ENCODE measurements around the gene PXMP4. TPM values are rescaled to one million over a fixed set of nuclear protein-coding genes. Genes with fewer than 3 reads are reported as not detected.

Gene PXMP4
- total and polyA plus RNA-seq, 3 experiments from 2014 or later: 8.4 to 23.6 (median 9.1) TPM

DNA sequence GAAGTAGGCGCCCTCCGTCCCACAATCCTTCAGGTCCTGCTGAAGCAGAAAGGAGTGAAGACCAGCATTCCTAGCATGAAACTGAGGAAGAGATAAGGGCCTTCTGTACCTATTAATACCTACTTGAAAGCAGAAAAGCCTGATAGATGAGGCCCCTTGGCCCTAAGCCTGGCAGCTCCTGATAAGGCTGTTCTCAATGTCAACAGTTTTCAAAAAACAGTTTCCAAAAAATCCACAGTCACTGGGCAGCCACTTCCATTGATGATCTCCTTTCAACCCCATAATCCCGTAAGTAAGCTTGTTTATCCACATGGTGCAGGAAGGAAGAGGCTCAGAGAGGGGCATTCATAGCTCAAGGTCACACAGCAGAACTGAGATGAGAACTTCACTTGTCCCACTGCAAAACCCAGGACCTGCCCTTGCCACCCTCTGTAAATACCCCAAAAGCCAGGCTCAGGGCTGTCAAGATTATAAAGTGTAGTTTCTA lies 31.1 kb downstream of the PXMP4 start:
- Mint-ChIP-seq H3K4me1 (peaks cover 33 to 41% (median 37%) of the 10 kb centered on the region in 3 donors), H3K9me3 (no peaks in the 10 kb centered on the region), H3K4me3 (peak overlapping the region in 1 of 7 donors; percentile 34), H3K36me3 (no peaks in the 10 kb centered on the region), H3K27me3 (no peaks in the 10 kb centered on the region), H3K27ac (peak overlapping the region in 7 of 8 donors; percentile 30 to 92 (median 79))
- CTCF ChIA-PET: interaction anchor here (2.0 to 4.5 kb wide), 2 partner anchors 21 to 43 kb away, joined by 5 to 26 read pairs; partner anchors contain the start of genes ACTL10 and ZNF341
- no peak overlapping the region for H3K4me3 ChIP-seq (ENCODE audit: low read length)
- no peak for DNase-seq
- no peaks in the 10 kb centered on the region for H3K9me3 ChIP-seq (ENCODE audit: low read length)
- peak overlapping the region; percentile 22 for H3K27ac ChIP-seq (ENCODE audit: low read depth, low read length)
- H3K27me3 ChIP-seq (ENCODE audit: insufficient read depth, low read length, poor library complexity, severe bottlenecking): no peaks in the 10 kb centered on the region
- H3K4me1 ChIP-seq (ENCODE audit: insufficient read depth, low read length): peaks cover 37% of the 10 kb centered on the region
- POLR2A ChIA-PET: interaction anchor here (0.5 to 1.4 kb wide), 2 partner anchors 31 to 954 kb away, joined by 3 to 8 read pairs; partner anchors contain the start of gene PXMP4
- no peaks in the 10 kb centered on the region for H3K36me3 ChIP-seq (ENCODE audit: insufficient read depth, low read length)

DNA sequence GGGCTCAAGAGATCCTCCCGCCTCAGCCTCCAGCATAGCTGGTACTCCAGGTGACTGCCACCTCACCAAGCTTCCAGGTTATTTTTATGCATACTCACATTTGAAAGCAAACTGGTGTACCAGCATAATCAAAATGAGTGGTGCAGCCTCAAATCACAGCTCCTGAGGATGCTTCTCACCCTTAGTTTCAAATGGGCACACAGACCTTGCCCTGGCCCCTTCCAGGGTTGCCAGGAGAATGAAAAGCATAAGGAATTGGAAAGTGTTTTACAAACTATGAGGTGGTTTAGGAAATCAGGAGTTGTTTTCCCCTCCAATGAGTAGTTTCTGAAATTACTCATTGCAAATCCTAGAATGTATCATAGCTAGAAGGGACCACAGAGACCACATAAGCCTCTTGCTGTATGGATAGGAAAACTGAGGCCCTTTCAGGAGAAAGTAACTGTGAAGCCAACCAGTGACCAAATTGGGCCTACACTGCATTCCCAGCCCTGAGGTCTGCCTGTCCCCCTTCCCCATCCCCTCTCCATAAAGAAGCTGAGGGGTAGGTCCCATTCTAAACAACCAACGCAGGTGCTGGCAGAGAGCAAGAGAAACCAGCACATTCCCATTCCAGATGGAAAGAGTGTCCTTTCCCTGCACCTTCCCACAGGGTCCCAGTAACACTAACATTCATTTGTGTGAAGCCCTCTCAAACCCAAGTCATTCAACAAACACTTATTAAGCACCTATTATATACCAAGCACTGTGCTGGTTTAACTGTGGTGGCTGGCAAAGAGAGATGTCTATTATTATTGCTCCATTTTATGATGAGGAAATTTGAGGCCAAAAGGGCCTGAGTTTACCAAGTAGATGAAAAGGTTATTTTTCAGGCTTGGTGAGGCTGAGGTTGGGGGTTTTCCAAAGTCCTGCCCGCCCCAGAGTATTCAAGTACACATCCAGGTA lies 31.8 kb downstream of the PXMP4 start:
- Histone ChIP-seq H3K36me3 (ENCODE audit: insufficient read depth, low read length) (no peaks in the 10 kb centered on the region), H3K27me3 (ENCODE audit: insufficient read depth, low read length, poor library complexity, severe bottlenecking) (no peaks in the 10 kb centered on the region), H3K4me3 (ENCODE audit: low read length) (no peak overlapping the region), H3K27ac (ENCODE audit: low read depth, low read length) (peak overlapping the region; percentile 22), H3K9me3 (ENCODE audit: low read length) (no peaks in the 10 kb centered on the region), H3K4me1 (ENCODE audit: insufficient read depth, low read length) (peaks cover 37% of the 10 kb centered on the region)
- ChIA-PET CTCF (interaction anchor here (1.1 to 4.5 kb wide), 2 partner anchors 21 to 44 kb away, joined by 3 to 26 read pairs; partner anchors contain the start of genes ACTL10 and ZNF341), POLR2A (interaction anchor here (0.5 kb wide), 1 partner anchor 955 kb away, joined by 3 read pairs; no protein-coding TSS in a partner anchor)
- Mint-ChIP-seq H3K9me3 (no peaks in the 10 kb centered on the region), H3K4me3 (peak overlapping the region in 2 of 7 donors; percentile 34 to 73), H3K36me3 (no peaks in the 10 kb centered on the region), H3K27ac (peak overlapping the region; percentile 23 to 90 (median 72)), H3K27me3 (no peaks in the 10 kb centered on the region), H3K4me1 (peaks cover 33 to 41% (median 37%) of the 10 kb centered on the region in 3 donors)
- DNase-seq: no peak

DNA sequence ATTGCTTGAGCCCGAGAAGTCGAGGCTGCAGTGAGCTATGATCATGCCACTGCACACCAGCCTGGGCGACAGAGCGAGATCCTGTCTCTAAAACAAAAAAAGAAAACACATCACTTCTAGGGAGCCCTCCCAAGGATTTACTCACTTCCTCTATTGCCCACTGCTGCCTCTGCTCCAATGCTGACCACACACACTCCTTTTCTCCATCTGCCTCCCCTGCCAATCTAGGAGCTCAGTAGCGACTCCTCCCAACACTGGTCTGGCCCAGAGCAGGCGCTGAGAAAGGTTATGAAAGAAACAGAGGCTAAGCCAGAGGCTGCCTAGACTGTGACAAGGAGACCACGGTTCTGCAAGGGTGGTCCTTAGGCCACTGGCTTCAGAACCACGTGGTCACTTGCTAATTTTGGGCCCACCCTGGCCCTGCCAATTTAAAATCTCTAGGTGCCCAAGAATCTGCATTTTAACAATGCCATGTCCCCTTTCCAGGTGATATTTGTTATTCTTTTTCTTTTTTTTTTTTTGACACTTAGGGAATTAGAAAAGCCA lies 32.7 kb downstream of the PXMP4 start:
- Histone ChIP-seq H3K9me3 (ENCODE audit: low read length) (no peaks in the 10 kb centered on the region), H3K4me1 (ENCODE audit: insufficient read depth, low read length) (peaks cover 37% of the 10 kb centered on the region), H3K27me3 (ENCODE audit: insufficient read depth, low read length, poor library complexity, severe bottlenecking) (no peaks in the 10 kb centered on the region), H3K4me3 (ENCODE audit: low read length) (no peak overlapping the region), H3K27ac (ENCODE audit: low read depth, low read length) (no peak overlapping the region), H3K36me3 (ENCODE audit: insufficient read depth, low read length) (no peaks in the 10 kb centered on the region)
- ChIA-PET POLR2A (interaction anchor here (0.5 kb wide), 1 partner anchor 34 kb away, joined by 5 read pairs; no protein-coding TSS in a partner anchor), CTCF (interaction anchor here (0.8 to 4.5 kb wide), 4 partner anchors 20 to 45 kb away, joined by 3 to 26 read pairs (median 3); partner anchors contain the start of genes ACTL10, PXMP4 and ZNF341)
- no peaks in the 10 kb centered on the region for H3K36me3 Mint-ChIP-seq
- DNase-seq: no peak
- peak overlapping the region in 2 of 7 donors; percentile 54 to 59 for H3K4me3 Mint-ChIP-seq
- H3K27me3 Mint-ChIP-seq: no peaks in the 10 kb centered on the region
- H3K9me3 Mint-ChIP-seq: no peaks in the 10 kb centered on the region
- peaks cover 33 to 41% (median 37%) of the 10 kb centered on the region in 3 donors for H3K4me1 Mint-ChIP-seq
- peak overlapping the region in 7 of 8 donors; percentile 18 to 94 (median 65) for H3K27ac Mint-ChIP-seq

DNA sequence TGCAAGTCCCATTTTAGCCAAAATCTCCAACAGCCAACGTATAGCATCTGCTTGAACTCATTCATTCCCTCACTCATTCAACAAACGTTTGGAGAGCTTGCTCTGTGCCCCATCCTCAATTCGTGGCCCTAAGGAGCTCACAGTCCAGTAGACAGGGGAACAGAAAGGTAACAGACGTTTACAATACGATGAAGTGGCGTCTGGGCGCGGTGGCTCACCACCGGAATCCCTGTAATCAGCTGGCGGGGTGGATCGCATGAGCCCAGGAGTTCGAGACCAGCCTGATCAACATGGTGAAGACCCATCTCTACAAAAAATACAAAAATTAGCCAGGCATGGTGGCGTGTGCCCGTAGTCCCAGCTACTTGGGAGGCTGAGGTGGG lies 33.1 kb downstream of the PXMP4 start:
- H3K4me1 ChIP-seq (ENCODE audit: insufficient read depth, low read length): peaks cover 37% of the 10 kb centered on the region
- Mint-ChIP-seq H3K4me1 (peaks cover 34 to 42% (median 40%) of the 10 kb centered on the region in 3 donors), H3K36me3 (no peaks in the 10 kb centered on the region), H3K4me3 (peak overlapping the region; percentile 72 to 92 (median 84)), H3K9me3 (no peaks in the 10 kb centered on the region), H3K27ac (peak overlapping the region; percentile 40 to 98 (median 90)), H3K27me3 (no peaks in the 10 kb centered on the region)
- H3K27me3 ChIP-seq (ENCODE audit: insufficient read depth, low read length, poor library complexity, severe bottlenecking): no peaks in the 10 kb centered on the region
- H3K27ac ChIP-seq (ENCODE audit: low read depth, low read length): peak overlapping the region; percentile 18
- peak overlapping the region; percentile 58 for H3K4me3 ChIP-seq (ENCODE audit: low read length)
- no peaks in the 10 kb centered on the region for H3K9me3 ChIP-seq (ENCODE audit: low read length)
- H3K36me3 ChIP-seq (ENCODE audit: insufficient read depth, low read length): no peaks in the 10 kb centered on the region
- no peak for DNase-seq
- ChIA-PET POLR2A (interaction anchor here (0.5 kb wide), 1 partner anchor 34 kb away, joined by 5 read pairs; no protein-coding TSS in a partner anchor), CTCF (interaction anchor here (0.8 to 4.5 kb wide), 4 partner anchors 19 to 45 kb away, joined by 3 to 26 read pairs (median 3); partner anchors contain the start of genes ACTL10, PXMP4 and ZNF341)

DNA sequence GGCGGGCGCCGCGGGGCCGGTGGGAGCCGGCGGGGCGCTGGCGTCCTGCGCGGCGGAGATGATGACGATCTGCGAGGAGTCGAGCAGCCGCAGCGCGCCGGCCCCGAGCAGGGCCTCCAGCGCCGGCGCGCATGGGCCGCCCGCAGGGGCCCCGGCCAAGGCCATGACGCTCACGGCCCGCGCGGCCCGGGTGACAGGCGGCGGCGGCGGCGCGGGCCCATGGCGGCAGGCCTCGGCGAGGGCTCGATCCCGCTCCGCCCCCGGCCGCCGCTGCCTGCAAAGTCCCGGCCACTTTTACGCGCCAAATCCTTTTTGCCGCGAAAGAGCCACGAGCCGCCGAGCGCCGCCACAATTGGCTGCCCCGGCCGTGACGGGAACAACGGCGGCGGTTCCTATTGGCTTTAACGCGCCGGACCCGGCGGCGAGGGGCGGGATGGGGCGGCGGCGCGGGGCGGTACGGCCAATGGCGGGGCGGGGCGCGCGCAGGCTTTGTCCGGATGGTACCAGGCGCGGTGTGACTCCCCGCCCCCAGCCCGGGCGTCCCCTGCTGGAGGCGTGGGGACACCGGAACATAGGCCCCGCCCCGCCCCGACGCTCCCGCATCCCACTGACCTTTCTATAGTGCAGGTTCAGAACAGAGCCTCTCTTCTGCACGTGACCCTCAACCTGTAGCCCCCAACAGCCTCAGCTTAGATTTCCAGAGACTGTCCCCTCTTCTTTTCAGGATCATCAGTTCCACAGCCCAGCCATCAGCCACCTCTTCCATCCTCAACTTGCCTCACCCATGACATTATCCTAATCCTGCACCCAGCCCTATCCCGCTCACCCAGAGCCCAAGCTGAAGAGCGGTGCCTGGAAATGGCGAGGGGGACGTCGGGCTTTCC lies 33.8 kb downstream of the PXMP4 start, which contains the start of gene E2F1:
E2F1 (minus strand) TSS at position 286 of the 884 bp plus-strand sequence; CDS start at position 165, 121 bp downstream.
- H3K4me3 Mint-ChIP-seq: peak within 1 kb of the TSS; percentile 77 to 92 (median 84)
- CTCF ChIA-PET: interaction anchor here (0.8 to 9.3 kb wide), 4 partner anchors 17 to 34 kb away, joined by 3 to 103 read pairs (median 14); partner anchors contain the start of genes ACTL10 and PXMP4
- H3K27ac Mint-ChIP-seq: peak within 1 kb of the TSS; percentile 40 to 98 (median 90)
- Histone ChIP-seq H3K9me3 (ENCODE audit: low read length) (no peaks in the 10 kb centered on the region), H3K36me3 (ENCODE audit: insufficient read depth, low read length) (no peaks in the 10 kb centered on the region), H3K4me1 (ENCODE audit: insufficient read depth, low read length) (peaks cover 37% of the 10 kb centered on the region), H3K4me3 (ENCODE audit: low read length) (peak within 1 kb of the TSS; percentile 58), H3K27me3 (ENCODE audit: insufficient read depth, low read length, poor library complexity, severe bottlenecking) (no peaks in the 10 kb centered on the region), H3K27ac (ENCODE audit: low read depth, low read length) (peak within 1 kb of the TSS; percentile 43)
- H3K27me3 Mint-ChIP-seq: no peaks in the 10 kb centered on the region
- peaks cover 36 to 48% (median 46%) of the 10 kb centered on the region in 3 donors for H3K4me1 Mint-ChIP-seq
- no peaks in the 10 kb centered on the region for H3K9me3 Mint-ChIP-seq
- POLR2A ChIA-PET: interaction anchor here (1.6 kb wide), 1 partner anchor 18 kb away, joined by 5 read pairs; no protein-coding TSS in a partner anchor
- DNase-seq: peak; percentile 91 to 95 (median 93)
- H3K36me3 Mint-ChIP-seq: no peaks in the 10 kb centered on the region

DNA sequence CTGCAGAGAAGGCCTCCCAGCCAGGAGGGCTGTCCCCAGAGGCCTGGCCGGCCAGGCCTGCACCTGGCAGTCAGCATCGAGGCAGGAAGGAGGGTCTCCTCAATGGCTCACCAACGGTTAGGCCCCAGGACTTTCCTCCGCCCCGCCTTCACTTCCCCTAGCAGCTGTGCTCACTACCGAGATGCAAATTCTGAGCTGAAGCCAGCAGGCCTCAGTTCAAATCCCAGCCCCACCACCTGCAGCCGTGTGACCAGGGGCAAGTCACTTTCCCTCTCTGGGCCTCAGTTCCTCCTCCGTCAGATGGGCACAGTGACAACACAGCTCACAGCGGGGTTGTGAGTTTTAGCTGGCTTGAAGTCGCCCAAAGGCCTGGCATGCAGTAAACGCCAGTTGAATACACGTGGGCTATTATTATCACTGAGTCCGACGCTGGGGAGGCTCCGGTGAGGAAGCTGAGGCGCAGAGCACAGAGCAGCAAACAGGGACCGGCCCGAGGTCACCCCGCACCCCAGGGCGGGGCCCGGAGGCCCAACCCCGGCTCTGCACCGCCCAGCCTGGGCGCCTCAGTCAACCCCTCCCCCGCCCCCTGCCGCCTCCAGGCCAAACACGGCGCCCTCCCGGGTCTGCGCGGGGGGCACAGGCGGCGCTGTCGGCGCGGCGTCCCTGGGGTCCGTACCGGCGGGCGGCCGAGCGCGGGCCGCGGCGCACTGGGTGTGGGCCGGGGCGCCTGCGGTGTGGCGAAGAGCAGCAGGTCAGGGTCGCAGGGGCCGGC lies 34.6 kb downstream of the PXMP4 start:
- peaks cover 33% of the 10 kb centered on the region for H3K4me1 ChIP-seq (ENCODE audit: insufficient read depth, low read length)
- peak overlapping the region; percentile 43 for H3K27ac ChIP-seq (ENCODE audit: low read depth, low read length)
- CTCF ChIA-PET: interaction anchor here (1.7 to 9.3 kb wide), 2 partner anchors 10 to 16 kb away, joined by 10 to 103 read pairs; partner anchors contain the start of gene ACTL10
- Mint-ChIP-seq H3K4me3 (peak overlapping the region; percentile 61 to 89 (median 73)), H3K27me3 (no peaks in the 10 kb centered on the region), H3K9me3 (no peaks in the 10 kb centered on the region), H3K4me1 (peaks cover 37 to 54% (median 53%) of the 10 kb centered on the region in 3 donors), H3K27ac (peak overlapping the region in 7 of 8 donors; percentile 29 to 82 (median 69)), H3K36me3 (no peaks in the 10 kb centered on the region)
- DNase-seq: peak in 3 of 5 donors; percentile 24 to 65 (median 44)
- POLR2A ChIA-PET: interaction anchor here (1.1 to 1.6 kb wide), 3 partner anchors 18 to 34 kb away, joined by 4 to 5 read pairs (median 5); partner anchors contain the start of gene PXMP4
- H3K27me3 ChIP-seq (ENCODE audit: insufficient read depth, low read length, poor library complexity, severe bottlenecking): no peaks in the 10 kb centered on the region
- no peaks in the 10 kb centered on the region for H3K9me3 ChIP-seq (ENCODE audit: low read length)
- no peaks in the 10 kb centered on the region for H3K36me3 ChIP-seq (ENCODE audit: insufficient read depth, low read length)
- peak overlapping the region; percentile 37 for H3K4me3 ChIP-seq (ENCODE audit: low read length)
